Esophagus squamous epithelium (tissue), 4 donors: ENCODE results near the gene COPB2.

Experiments
- POLR2A ChIP-seq, 4 donors: fragments of 450-650 bp; IDR thresholded peaks; one replicate each; pipeline ENCODE4 v1.6.1; 2017; ENCODE audit warnings: antibody characterized with exemption in 4 of 4, mild to moderate bottlenecking in 4 of 4, moderate library complexity in 3 of 4
- TF ChIP-seq, protein P1 (sequence below), 6 experiments: fragments of 450-650 bp in 4 of 6; fragments of 200-600 bp in 2 of 6; sonication (generic) in 2 of 6; IDR thresholded peaks; one replicate each; pipeline ENCODE4 v1.5.1; 2016 to 2019; ENCODE audit warnings: antibody characterized with exemption in 6 of 6, mild to moderate bottlenecking in 4 of 6, moderate library complexity in 4 of 6

GRCh38 chr3:139353920-139354556, 35.4 kb downstream of the COPB2 start:
- no peak for TF ChIP-seq POLR2A (IDR thresholded peaks at IDR 0.05)
- TF ChIP-seq, protein P1, sequence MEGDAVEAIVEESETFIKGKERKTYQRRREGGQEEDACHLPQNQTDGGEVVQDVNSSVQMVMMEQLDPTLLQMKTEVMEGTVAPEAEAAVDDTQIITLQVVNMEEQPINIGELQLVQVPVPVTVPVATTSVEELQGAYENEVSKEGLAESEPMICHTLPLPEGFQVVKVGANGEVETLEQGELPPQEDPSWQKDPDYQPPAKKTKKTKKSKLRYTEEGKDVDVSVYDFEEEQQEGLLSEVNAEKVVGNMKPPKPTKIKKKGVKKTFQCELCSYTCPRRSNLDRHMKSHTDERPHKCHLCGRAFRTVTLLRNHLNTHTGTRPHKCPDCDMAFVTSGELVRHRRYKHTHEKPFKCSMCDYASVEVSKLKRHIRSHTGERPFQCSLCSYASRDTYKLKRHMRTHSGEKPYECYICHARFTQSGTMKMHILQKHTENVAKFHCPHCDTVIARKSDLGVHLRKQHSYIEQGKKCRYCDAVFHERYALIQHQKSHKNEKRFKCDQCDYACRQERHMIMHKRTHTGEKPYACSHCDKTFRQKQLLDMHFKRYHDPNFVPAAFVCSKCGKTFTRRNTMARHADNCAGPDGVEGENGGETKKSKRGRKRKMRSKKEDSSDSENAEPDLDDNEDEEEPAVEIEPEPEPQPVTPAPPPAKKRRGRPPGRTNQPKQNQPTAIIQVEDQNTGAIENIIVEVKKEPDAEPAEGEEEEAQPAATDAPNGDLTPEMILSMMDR (IDR thresholded peaks at IDR 0.05), result peak in 3 of 6 experiments; percentile 14 to 59 (median 30)
